HG02938 (cell line): ENCODE measurements around the gene ARMC8.

Source experiments
- ATAC-seq: cut with Tn5 transposase; IDR thresholded peaks from one replicate; pipeline ENCODE4 v1.9.1; 2021; ENCODE audit warnings: mild to moderate bottlenecking, moderate library complexity; ENCODE audit not compliant: unreplicated experiment

Gene ARMC8

GRCh38 chr3:138344754-138345153, 157.7 kb downstream of the ARMC8 start:
- no peak for ATAC-seq
